AG04449 (cell line): ENCODE data around the gene EPHB2.
"Not testable (repeated sequence)": the region's sequence is repeated elsewhere in the genome, so short reads cannot be mapped to it uniquely, and the experiment has no call there.

Source experiments
- CTCF ChIA-PET: fragments of 350-600 bp; formaldehyde crosslinking; extraction: SDS; loops from one replicate; lab custom pipeline; 2021; ENCODE audit warnings: antibody characterized with exemption; lab: Yijun Ruan, JAX
- POLR2A ChIA-PET: fragments of 400-600, 350-600 bp; formaldehyde crosslinking; extraction: SDS; loops from one replicate; lab custom pipeline; 2020; ENCODE audit warnings: antibody characterized with exemption, inconsistent platforms; lab: Yijun Ruan, JAX
- DNase-seq: peaks from one replicate; pipeline ENCODE4 v3.0.0-alpha.2; 2010; ENCODE audit warnings: low read depth, low spot score
- H3K4me3 ChIP-seq: 2 replicates; pipeline ENCODE4 v1.5.1; 2011; ENCODE audit warnings: low read depth, mild to moderate bottlenecking, control low read depth, low read length
- TF ChIP-seq, protein P1 (sequence below): IDR thresholded peaks from one replicate; pipeline ENCODE4 v1.5.1; 2011; ENCODE audit warnings: mild to moderate bottlenecking, moderate library complexity, low read length, control low read depth, inconsistent platforms; ENCODE audit not compliant: insufficient read depth; ENCODE audit errors: missing control alignments

Gene EPHB2

DNA sequence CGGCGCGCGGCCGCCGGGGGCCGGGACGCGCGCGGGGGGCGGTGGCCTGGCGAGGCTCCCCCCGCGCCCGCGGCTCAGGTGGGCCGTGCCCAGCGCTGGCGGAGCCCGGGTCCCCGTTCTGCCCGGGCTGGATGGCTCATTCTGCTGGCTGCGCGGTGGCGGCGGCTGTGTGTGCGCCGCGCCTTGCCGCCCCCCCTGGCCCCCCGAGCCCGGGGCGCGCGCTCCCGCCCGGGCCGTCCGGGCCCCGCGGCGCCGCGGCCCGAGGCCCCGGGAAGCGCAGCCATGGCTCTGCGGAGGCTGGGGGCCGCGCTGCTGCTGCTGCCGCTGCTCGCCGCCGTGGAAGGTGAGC is at the start of gene EPHB2:
EPHB2 (plus strand) TSS at position 139 of the 349 bp plus-strand sequence; CDS start at position 283, 144 bp downstream.
- H3K4me3 ChIP-seq: peak within 1 kb of the TSS; percentile 60
- TF ChIP-seq, protein P1, sequence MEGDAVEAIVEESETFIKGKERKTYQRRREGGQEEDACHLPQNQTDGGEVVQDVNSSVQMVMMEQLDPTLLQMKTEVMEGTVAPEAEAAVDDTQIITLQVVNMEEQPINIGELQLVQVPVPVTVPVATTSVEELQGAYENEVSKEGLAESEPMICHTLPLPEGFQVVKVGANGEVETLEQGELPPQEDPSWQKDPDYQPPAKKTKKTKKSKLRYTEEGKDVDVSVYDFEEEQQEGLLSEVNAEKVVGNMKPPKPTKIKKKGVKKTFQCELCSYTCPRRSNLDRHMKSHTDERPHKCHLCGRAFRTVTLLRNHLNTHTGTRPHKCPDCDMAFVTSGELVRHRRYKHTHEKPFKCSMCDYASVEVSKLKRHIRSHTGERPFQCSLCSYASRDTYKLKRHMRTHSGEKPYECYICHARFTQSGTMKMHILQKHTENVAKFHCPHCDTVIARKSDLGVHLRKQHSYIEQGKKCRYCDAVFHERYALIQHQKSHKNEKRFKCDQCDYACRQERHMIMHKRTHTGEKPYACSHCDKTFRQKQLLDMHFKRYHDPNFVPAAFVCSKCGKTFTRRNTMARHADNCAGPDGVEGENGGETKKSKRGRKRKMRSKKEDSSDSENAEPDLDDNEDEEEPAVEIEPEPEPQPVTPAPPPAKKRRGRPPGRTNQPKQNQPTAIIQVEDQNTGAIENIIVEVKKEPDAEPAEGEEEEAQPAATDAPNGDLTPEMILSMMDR: no peak
- ChIA-PET CTCF (no interaction called here), POLR2A (no interaction called here)
- no peak for DNase-seq

DNA sequence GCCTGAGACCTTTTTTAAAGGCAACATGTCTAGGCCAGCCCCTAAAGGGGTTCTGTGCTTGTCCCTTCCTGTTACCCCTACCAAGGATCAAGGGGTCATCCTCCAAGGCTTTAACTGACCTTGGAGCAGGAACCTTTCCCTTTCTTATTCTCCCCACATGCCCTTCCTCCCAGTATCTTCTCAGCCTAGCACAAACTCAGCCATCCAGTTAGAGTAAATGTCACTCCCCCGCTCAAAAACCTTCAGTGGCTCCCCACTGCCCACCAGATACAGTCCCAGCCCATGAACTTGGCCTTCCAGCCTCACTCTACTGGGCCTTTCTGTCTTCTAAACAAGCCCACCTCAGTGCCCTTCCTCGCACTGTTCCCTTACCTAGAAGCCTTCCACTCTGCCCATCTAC is 48.8 kb upstream of the EPHB2 start:
- CTCF ChIA-PET: interaction anchor here (2.0 to 2.5 kb wide), 2 partner anchors 12 to 268 kb away, joined by 14 read pairs; no protein-coding TSS in a partner anchor
- TF ChIP-seq, protein P1: no peak
- DNase-seq: no peak
- POLR2A ChIA-PET: no interaction called here
- no peak overlapping the region for H3K4me3 ChIP-seq

DNA sequence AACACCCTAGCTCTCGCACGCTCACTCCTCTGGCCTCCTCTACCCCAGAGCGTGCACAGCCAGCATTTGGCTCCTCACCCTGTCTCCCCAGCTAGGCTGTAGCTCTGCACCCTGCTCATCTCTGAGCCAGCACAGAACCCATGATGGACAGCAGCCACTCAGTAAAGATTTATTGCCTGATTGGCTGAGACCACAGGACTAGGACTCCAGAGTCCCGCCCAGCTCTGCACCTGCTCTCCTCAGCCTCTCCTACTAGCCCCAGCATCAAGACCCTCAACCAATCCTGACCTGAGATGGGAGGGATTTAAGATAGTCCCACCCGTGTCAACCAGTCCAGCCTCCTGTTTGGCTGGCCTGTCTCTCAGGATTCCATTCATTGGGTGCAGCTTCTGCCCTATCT is 48.3 kb upstream of the EPHB2 start:
- DNase-seq: no peak
- TF ChIP-seq, protein P1: no peak
- no peak overlapping the region for H3K4me3 ChIP-seq
- ChIA-PET POLR2A (no interaction called here), CTCF (interaction anchor here (0.9 to 2.5 kb wide), 5 partner anchors 12 to 302 kb away, joined by 3 to 14 read pairs (median 3); no protein-coding TSS in a partner anchor)

DNA sequence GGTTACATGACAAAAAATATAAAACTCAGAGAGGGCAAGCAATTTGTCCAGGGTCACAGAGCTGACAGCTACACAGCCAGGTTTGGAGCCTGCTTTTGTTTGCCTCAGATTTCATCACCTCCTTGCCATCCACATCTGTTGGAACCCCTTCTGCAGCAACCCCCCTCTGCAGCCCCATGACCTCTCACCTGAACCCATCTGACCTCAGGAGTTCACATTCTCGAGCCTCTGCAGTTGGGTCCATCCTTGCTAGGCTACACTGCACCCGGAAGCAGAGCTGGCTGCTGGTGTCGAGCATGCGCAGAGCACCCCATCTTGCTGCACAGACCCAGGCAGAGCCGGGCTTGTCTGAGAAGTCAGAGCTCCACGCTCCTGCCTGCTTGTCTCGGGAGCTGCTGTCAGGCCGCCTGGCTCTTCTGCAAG is 47.6 kb upstream of the EPHB2 start:
- no peak overlapping the region for H3K4me3 ChIP-seq
- POLR2A ChIA-PET: no interaction called here
- no peak for DNase-seq
- TF ChIP-seq, protein P1: no peak
- CTCF ChIA-PET: interaction anchor here (0.8 to 2.5 kb wide), 7 partner anchors 8 to 301 kb away, joined by 3 to 14 read pairs (median 3); no protein-coding TSS in a partner anchor

DNA sequence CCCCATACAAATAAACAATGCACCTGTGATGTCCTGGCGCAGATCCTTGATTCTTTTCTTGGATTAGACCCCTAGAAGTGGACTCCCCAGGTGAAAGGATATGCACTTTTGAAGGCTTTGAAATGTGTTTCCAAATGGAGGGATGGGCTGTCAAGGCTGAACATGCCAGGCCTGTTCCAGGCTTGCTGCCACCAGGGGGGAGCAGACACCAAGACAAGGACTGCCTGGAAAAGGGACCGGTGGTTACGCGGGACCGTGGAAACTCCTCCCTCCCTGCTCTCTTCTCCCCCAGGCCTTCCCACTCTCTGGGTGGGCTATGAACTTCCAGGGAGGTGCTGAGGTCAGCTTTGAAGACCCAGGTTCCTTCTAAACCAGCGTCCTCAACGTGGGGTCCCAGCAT is 44.9 kb upstream of the EPHB2 start:
- TF ChIP-seq, protein P1: peak; percentile 74
- POLR2A ChIA-PET: no interaction called here
- DNase-seq: no peak
- CTCF ChIA-PET: interaction anchor here (0.6 to 13.3 kb wide), 7 partner anchors 9 to 372 kb away, joined by 3 to 307 read pairs (median 4); no protein-coding TSS in a partner anchor
- H3K4me3 ChIP-seq: no peak overlapping the region

DNA sequence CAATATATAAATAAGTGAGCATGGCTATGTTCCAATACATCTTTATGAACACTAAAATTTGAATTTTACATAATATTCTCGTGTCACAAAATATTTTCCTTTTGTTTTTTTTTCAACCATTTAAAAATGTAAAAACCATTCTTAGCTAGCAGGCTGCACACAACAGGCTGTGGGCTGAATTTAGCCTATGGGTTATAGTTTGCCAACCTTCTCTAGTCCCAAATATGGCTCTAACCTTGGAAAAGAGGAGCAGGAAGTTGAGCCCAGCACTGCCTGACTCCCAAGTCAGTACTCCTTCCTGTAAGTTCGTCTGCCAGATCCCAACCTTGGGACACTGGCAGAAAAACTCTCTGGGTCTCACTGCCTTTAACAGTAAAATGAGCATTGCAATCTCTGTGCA is 44.2 kb upstream of the EPHB2 start:
- DNase-seq: no peak
- ChIA-PET POLR2A (no interaction called here), CTCF (interaction anchor here (0.6 to 13.3 kb wide), 7 partner anchors 8 to 309 kb away, joined by 3 to 307 read pairs (median 5); no protein-coding TSS in a partner anchor)
- TF ChIP-seq, protein P1: no peak
- H3K4me3 ChIP-seq: no peak overlapping the region

DNA sequence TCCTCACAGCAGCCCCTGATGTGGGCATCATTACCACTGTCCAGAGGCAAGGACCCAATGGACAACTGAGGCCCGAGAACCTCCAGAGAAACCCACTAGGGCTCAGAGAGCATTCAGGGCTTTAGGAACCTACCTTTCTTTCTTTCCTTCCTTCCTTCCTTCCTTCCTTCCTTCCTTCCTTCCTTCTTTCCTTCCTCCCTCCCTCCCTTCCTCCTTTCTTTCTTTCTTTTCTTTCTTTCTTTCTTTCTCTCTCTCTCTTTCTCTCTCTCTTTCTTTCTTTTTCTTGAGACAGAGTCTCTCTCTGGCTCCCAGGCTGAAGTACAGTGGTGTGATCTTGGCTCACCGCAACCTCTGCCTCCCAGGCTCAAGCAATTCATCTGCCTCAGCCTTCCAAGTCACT is 41.8 kb upstream of the EPHB2 start:
- DNase-seq, POLR2A ChIA-PET, H3K4me3 ChIP-seq: not testable (repeated sequence)
- CTCF ChIA-PET: interaction anchor here (2.0 to 13.3 kb wide), 2 partner anchors 263 to 296 kb away, joined by 10 to 307 read pairs; no protein-coding TSS in a partner anchor
